GM19324 (cell line): Measurements from ENCODE around the gene CDYL2.

Source experiments
- ATAC-seq: cut with Tn5 transposase; IDR thresholded peaks from one replicate; pipeline ENCODE4 v1.9.1; 2021; ENCODE audit warnings: mild to moderate bottlenecking, moderate library complexity; ENCODE audit not compliant: unreplicated experiment, low FRiP score

The CDYL2 gene

GRCh38 chr16:80608946-80609345, 195.5 kb downstream of the CDYL2 start:
- no peak for ATAC-seq

GRCh38 chr16:80607204-80607603, 197.2 kb downstream of the CDYL2 start:
- no peak for ATAC-seq

GRCh38 chr16:80606221-80606766, 198.1 kb downstream of the CDYL2 start:
- no peak for ATAC-seq

GRCh38 chr16:80604600-80605355, 199.6 kb downstream of the CDYL2 start:
- no peak for ATAC-seq

GRCh38 chr16:80602894-80603293, 201.5 kb downstream of the CDYL2 start:
- ATAC-seq: no peak

- no peak for ATAC-seq
Observed at GRCh38 chr16:80601182-80601581, 203.2 kb downstream of the CDYL2 start.

- ATAC-seq: no peak
Observed at GRCh38 chr16:80599466-80599865, 204.9 kb downstream of the CDYL2 start.

- ATAC-seq: no peak
Observed at GRCh38 chr16:80596507-80597207, 207.7 kb downstream of the CDYL2 start.

GRCh38 chr16:80594756-80595155, 209.6 kb downstream of the CDYL2 start:
- no peak for ATAC-seq

- ATAC-seq: no peak
Observed at GRCh38 chr16:80592273-80592672, 212.1 kb downstream of the CDYL2 start.

GRCh38 chr16:80591071-80591915, 213.1 kb downstream of the CDYL2 start:
- no peak for ATAC-seq

GRCh38 chr16:80587071-80587470, 217.3 kb downstream of the CDYL2 start:
- ATAC-seq: no peak

- no peak for ATAC-seq
Observed at GRCh38 chr16:80586476-80586875, 217.9 kb downstream of the CDYL2 start.

GRCh38 chr16:80585764-80586163, 218.6 kb downstream of the CDYL2 start:
- ATAC-seq: no peak

- no peak for ATAC-seq
Observed at GRCh38 chr16:80583466-80583865, 220.9 kb downstream of the CDYL2 start.

GRCh38 chr16:80580109-80580832, 224.1 kb downstream of the CDYL2 start:
- ATAC-seq: peak; percentile 74

GRCh38 chr16:80577485-80578280, 226.7 kb downstream of the CDYL2 start:
- ATAC-seq: no peak

- ATAC-seq: no peak
Observed at GRCh38 chr16:80576343-80576912, 228.0 kb downstream of the CDYL2 start.

- no peak for ATAC-seq
Observed at GRCh38 chr16:80573700-80574120, 230.7 kb downstream of the CDYL2 start.
